H9 (cell line): ENCODE results near the gene CNBD2. TPM values are rescaled to one million over a fixed set of nuclear protein-coding genes. Genes with fewer than 3 reads are reported as not detected.

Experiments
- total RNA-seq: library from RNA; stranded (reverse); gene quantifications from 2 replicates; pipeline ENCODE4 v1.2.1, GENCODE V29; 2021

The CNBD2 gene
- total RNA-seq, 1 experiment from 2014 or later = 3.1 TPM

Other genes with a start within 250 kb of the CNBD2 start
- 335 and 347 TPM in 2 replicates for gene RBM39, start 226.3 kb upstream of the CNBD2 start, total RNA-seq
- gene PHF20, start 196.6 kb upstream of the CNBD2 start, total RNA-seq = 50.3 and 55.3 TPM in 2 replicates
- gene SCAND1, start 14.1 kb upstream of the CNBD2 start, total RNA-seq = 59.1 and 60.5 TPM in 2 replicates
- gene EPB41L1, start 186.2 kb downstream of the CNBD2 start, total RNA-seq = 29.9 and 31.1 TPM in 2 replicates